Activated B cell treated with CpG ODN at 0.5 μM for 24 hours (primary cell): ENCODE data around the gene WDR53. TPM values are rescaled to one million over a fixed set of nuclear protein-coding genes. Genes with fewer than 3 reads are reported as not detected.
"Not testable (repeated sequence)": the region's sequence is repeated elsewhere in the genome, so short reads cannot be mapped to it uniquely, and the experiment has no call there.

Experiments used
- ATAC-seq: fragments of 200-7000 bp; cut with Tn5 transposase; one replicate; pipeline ENCODE4 v1.10.0; 2021; ENCODE audit warnings: low read depth, mild to moderate bottlenecking, moderate library complexity
- CTCF ChIA-PET: fragments of 350-600 bp; sonication (Branson Sonifier 250); formaldehyde crosslinking; loops from one replicate; lab custom pipeline; 2021; ENCODE audit warnings: antibody characterized with exemption; lab: Charles Lee
- POLR2A ChIA-PET: fragments of 350-600 bp; sonication (Branson Sonifier 250); formaldehyde crosslinking; loops from one replicate; lab custom pipeline; 2021; ENCODE audit warnings: antibody characterized with exemption; lab: Charles Lee
- DNase-seq: peaks from one replicate; pipeline ENCODE4 v3.0.0; 2022
- H3K27ac Mint-ChIP-seq: one replicate; pipeline ENCODE4 v1.8.0; 2020; ENCODE audit warnings: mixed read lengths
- H3K27me3 Mint-ChIP-seq: one replicate; pipeline ENCODE4 v1.8.0; 2021; ENCODE audit warnings: mixed read lengths
- H3K36me3 Mint-ChIP-seq: one replicate; pipeline ENCODE4 v1.8.0; 2021; ENCODE audit warnings: low read depth, mixed read lengths
- H3K4me1 Mint-ChIP-seq: one replicate; pipeline ENCODE4 v1.8.0; 2021; ENCODE audit warnings: mixed read lengths
- H3K4me3 Mint-ChIP-seq: one replicate; pipeline ENCODE4 v1.8.0; 2020; ENCODE audit warnings: mild to moderate bottlenecking, mixed read lengths
- H3K9me3 Mint-ChIP-seq: one replicate; pipeline ENCODE4 v1.8.0; 2020; ENCODE audit warnings: mixed read lengths
- intact Hi-C: fragments of 100-400 bp; cut with micrococcal nuclease; formaldehyde crosslinking; loops from one replicate; pipeline ENCODE4 v1.15.1; 2024
- total RNA-seq: library from RNA; stranded (reverse); gene quantifications from 2 replicates; pipeline ENCODE4 v1.2.3, GENCODE V29; 2022
- TF ChIP-seq, protein P1 (sequence below): fragments of 200-600 bp; IDR thresholded peaks from one replicate; pipeline ENCODE4 v1.8.0; 2022; ENCODE audit warnings: antibody characterized with exemption, mild to moderate bottlenecking

WDR53 gene
- total RNA-seq: 14.1 and 14.3 TPM in 2 replicates

DNA sequence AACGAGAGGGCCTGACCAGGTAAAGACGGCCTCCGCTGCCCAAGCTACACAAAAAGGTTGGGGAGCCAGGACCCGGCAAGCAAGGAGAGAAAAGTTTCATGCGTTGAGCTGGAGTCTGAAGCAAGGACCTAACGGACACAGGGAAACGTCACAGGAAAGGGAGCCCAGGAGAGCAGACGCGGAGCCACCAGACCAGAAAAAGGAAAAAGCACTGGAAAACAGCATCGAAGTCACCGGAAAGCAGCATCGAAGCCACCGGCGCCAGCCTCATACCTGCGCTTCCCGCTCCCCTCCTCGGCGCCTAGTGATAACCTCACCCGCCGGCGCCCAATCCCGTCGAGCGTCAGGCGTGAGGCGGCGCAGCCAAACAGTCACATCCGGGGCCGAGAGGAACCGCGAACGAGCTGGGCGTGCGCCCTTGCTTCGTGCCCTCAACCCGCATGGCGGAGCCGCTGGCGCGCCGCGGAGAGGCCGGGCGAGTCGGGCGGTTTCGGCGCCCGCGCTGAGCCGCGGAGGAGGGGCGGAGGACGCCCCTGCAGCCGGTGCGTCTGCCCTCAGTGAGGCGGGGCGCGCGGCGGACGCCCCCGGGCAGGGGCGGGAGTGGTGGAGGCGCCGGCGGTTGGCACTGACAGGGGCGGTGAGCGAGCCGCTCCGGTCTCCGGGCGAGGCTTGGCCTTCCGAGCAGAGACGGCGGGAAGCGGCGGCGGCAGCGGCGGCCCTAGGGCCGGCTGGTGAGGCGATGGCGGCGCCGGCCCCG, at the start of gene WDR53, which contains the start of gene FBXO45:
Gene WDR53, minus strand, starts transcription at position 309 of the 757 bp plus-strand sequence. CDS start 7,079 bp downstream, outside the sequence.
Gene FBXO45, plus strand, starts transcription at position 415 of the 757 bp plus-strand sequence. Its CDS starts 325 bp downstream, at position 740.
- intact Hi-C loops: loop anchor here (1.0 to 2.0 kb wide), 11 partner anchors 31 to 374 kb away; partner anchors contain the start of genes CEP19, NCBP2, PIGX and RNF168
- Mint-ChIP-seq H3K27ac (peak within 1 kb of the TSS; percentile 97), H3K4me1 (peaks cover 29% of the 10 kb centered on the region), H3K9me3 (no peaks in the 10 kb centered on the region), H3K27me3 (no peaks in the 10 kb centered on the region), H3K36me3 (peaks cover 27% of the 10 kb centered on the region), H3K4me3 (peak within 1 kb of the TSS; percentile 98)
- ChIA-PET POLR2A (interaction anchor here (0.5 to 2.6 kb wide), 22 partner anchors 13 to 459 kb away, joined by 3 to 18 read pairs (median 4); partner anchors contain the start of genes CEP19, NCBP2, PAK2 and PIGX), CTCF (interaction anchor here (2.7 kb wide), 1 partner anchor 40 kb away, joined by 12 read pairs; no protein-coding TSS in a partner anchor)
- peak; percentile 90 for ATAC-seq
- DNase-seq: peak; percentile 92
- TF ChIP-seq, protein P1, sequence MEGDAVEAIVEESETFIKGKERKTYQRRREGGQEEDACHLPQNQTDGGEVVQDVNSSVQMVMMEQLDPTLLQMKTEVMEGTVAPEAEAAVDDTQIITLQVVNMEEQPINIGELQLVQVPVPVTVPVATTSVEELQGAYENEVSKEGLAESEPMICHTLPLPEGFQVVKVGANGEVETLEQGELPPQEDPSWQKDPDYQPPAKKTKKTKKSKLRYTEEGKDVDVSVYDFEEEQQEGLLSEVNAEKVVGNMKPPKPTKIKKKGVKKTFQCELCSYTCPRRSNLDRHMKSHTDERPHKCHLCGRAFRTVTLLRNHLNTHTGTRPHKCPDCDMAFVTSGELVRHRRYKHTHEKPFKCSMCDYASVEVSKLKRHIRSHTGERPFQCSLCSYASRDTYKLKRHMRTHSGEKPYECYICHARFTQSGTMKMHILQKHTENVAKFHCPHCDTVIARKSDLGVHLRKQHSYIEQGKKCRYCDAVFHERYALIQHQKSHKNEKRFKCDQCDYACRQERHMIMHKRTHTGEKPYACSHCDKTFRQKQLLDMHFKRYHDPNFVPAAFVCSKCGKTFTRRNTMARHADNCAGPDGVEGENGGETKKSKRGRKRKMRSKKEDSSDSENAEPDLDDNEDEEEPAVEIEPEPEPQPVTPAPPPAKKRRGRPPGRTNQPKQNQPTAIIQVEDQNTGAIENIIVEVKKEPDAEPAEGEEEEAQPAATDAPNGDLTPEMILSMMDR: no peak

GRCh38 chr3:196617256-196617655, 48.9 kb upstream of the WDR53 start:
- H3K27ac Mint-ChIP-seq: no peak overlapping the region
- CTCF ChIA-PET: no interaction called here
- TF ChIP-seq, protein P1: no peak

GRCh38 chr3:196615234-196615633, 46.9 kb upstream of the WDR53 start:
- DNase-seq, intact Hi-C loops, H3K9me3 Mint-ChIP-seq, H3K27ac Mint-ChIP-seq, H3K4me3 Mint-ChIP-seq, H3K27me3 Mint-ChIP-seq, ATAC-seq, H3K4me1 Mint-ChIP-seq, H3K36me3 Mint-ChIP-seq: not testable (repeated sequence)
- POLR2A ChIA-PET: interaction anchor here (0.7 kb wide), 1 partner anchor 25 kb away, joined by 6 read pairs; no protein-coding TSS in a partner anchor
- CTCF ChIA-PET: interaction anchor here (1.0 kb wide), 1 partner anchor 62 kb away, joined by 3 read pairs; no protein-coding TSS in a partner anchor

More at GRCh38 chr3:196617256-196617655, 48.9 kb upstream of the WDR53 start:
- intact Hi-C loops: no loop called here
- POLR2A ChIA-PET: interaction anchor here (0.6 to 1.6 kb wide), 6 partner anchors 11 to 1843 kb away, joined by 3 to 6 read pairs (median 4); partner anchors contain the start of gene NRROS
- Mint-ChIP-seq H3K27me3 (no peaks in the 10 kb centered on the region), H3K4me3 (no peak overlapping the region), H3K4me1 (peaks cover 9% of the 10 kb centered on the region), H3K36me3 (no peaks in the 10 kb centered on the region), H3K9me3 (no peaks in the 10 kb centered on the region)
- DNase-seq: no peak
- ATAC-seq: no peak

DNA sequence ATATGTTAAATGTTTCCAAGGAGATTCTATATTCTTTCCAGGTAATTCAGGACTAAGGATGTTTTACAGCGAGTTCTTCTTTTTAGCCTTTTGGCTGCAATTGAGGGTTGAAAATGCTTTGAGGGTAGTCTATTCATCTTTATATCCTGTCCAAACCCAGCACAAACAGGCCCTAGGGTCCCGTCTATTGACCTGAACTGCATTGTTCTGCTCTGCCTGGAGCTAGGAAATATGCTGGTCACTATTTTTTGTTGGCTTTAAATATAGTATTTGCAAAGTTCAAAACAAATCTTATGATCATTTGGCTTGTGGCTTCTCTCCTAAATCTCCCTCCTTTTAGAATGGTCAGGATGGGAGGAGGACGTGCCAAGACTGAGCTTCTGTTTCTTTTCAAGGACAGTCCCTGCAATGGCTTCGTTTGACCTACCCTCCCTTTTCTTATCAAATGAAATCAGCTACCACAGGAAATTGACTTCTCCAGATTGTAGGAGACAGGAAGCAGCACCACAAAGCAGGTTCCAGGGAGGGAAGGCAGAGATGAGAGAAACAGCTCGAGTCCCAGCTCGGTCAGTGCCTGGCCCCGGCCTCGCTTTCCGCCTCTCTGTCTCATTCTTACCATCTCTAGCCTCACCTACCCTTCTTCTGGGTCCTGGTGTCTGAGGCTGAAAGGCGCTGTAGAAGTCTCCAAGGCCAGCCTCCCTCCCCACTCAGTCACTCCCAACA, 43.6 kb upstream of the WDR53 start:
- DNase-seq (no peak), ATAC-seq (no peak)
- Mint-ChIP-seq H3K36me3 (no peaks in the 10 kb centered on the region), H3K4me1 (peaks cover 15% of the 10 kb centered on the region), H3K9me3 (no peaks in the 10 kb centered on the region), H3K27ac (no peak overlapping the region), H3K27me3 (no peaks in the 10 kb centered on the region), H3K4me3 (no peak overlapping the region)
- ChIA-PET CTCF (interaction anchor here (11.7 kb wide), 1 partner anchor 77 kb away, joined by 258 read pairs; no protein-coding TSS in a partner anchor), POLR2A (interaction anchor here (0.6 to 5.9 kb wide), 5 partner anchors 20 to 371 kb away, joined by 3 to 52 read pairs (median 3); partner anchors contain the start of genes CEP19 and NRROS)
- intact Hi-C loops: no loop called here
- TF ChIP-seq, protein P1: no peak
